NCI-H146 treated with DMSO at 0.1 percent for 48 hours (cell line): Measurements from ENCODE around the gene RNF215.

Experiments
- DNase-seq: peaks from one replicate; lab custom pipeline; 2025; ENCODE audit not compliant: unreplicated experiment; lab: John Stamatoyannopoulos, UW

RNF215 gene

GRCh38 chr22:30397656-30398635 is 10.7 kb upstream of the RNF215 start:
- DNase-seq = no peak

GRCh38 chr22:30396871-30397655 is 9.9 kb upstream of the RNF215 start, which contains the start of gene SEC14L2:
TSS of gene SEC14L2 (plus strand) at chr22:30397018. CDS start at chr22:30397117, 99 bp downstream.
- peak; percentile 14 for DNase-seq

- DNase-seq = no peak
These were observed 6.7 kb upstream of the RNF215 start for GRCh38 chr22:30393885-30394284.

- no peak for DNase-seq
These were observed 6.1 kb upstream of the RNF215 start for GRCh38 chr22:30393322-30393680.

- no peak for DNase-seq
These were observed 5.6 kb upstream of the RNF215 start for GRCh38 chr22:30392661-30393321.

GRCh38 chr22:30390974-30391691 is 3.9 kb upstream of the RNF215 start:
- DNase-seq = peak; percentile 49

GRCh38 chr22:30386608-30386959 is 627 bp downstream of the RNF215 start:
- DNase-seq = no peak

- no peak for DNase-seq
These were observed 1.3 kb downstream of the RNF215 start for GRCh38 chr22:30385942-30386341.

GRCh38 chr22:30383061-30383460 is 4.2 kb downstream of the RNF215 start:
- DNase-seq = no peak

- no peak for DNase-seq
These were observed 4.9 kb downstream of the RNF215 start for GRCh38 chr22:30382340-30382739.

GRCh38 chr22:30381264-30381663 is 5.9 kb downstream of the RNF215 start:
- DNase-seq = no peak

GRCh38 chr22:30380011-30380410 is 7.2 kb downstream of the RNF215 start:
- no peak for DNase-seq

- DNase-seq = no peak
These were observed 11.8 kb downstream of the RNF215 start for GRCh38 chr22:30375312-30375849.

- DNase-seq = no peak
These were observed 13.6 kb downstream of the RNF215 start for GRCh38 chr22:30373331-30374325.

GRCh38 chr22:30372915-30373314 is 14.3 kb downstream of the RNF215 start:
- DNase-seq = no peak

- DNase-seq = no peak
These were observed 15.2 kb downstream of the RNF215 start for GRCh38 chr22:30371981-30372380.

- DNase-seq = no peak
These were observed 15.9 kb downstream of the RNF215 start for GRCh38 chr22:30371321-30371720.

- DNase-seq = no peak
These were observed 16.5 kb downstream of the RNF215 start for GRCh38 chr22:30370641-30371230.

- DNase-seq = no peak
These were observed 18.8 kb downstream of the RNF215 start for GRCh38 chr22:30368420-30368819.
